ENCODE measurements around the gene PLEKHH1. TPM values are rescaled to one million over a fixed set of nuclear protein-coding genes. Genes with fewer than 3 reads are reported as not detected.
A peak's percentile ranks its signal among the peaks of the same experiment; 100 is the strongest.
"Not testable (repeated sequence)": the region's sequence is repeated elsewhere in the genome, so short reads cannot be mapped to it uniquely, and the experiment has no call there.

PLEKHH1 gene
- total RNA-seq, 1 donor: 0.45 TPM

DNA sequence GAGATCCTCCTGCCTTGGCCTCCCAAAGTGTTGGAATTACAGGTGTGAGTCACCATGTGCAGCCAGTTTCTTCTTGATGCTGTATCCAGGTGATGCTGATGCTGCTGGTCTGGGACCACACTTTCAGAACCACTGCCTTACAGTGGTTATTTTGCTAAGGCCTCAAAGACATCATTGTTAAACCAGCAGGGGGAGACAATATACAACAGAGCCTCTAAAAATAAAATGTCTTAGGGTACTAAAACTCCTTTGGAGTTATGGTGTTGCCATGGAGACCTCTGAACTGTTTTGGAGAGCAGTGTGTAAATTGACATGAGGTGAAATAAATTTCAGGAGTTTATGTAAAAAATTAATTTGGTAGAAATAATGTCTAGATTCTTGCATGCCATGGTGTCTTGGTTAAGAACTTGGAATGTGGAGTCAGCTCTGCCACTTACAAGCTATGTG is 85.5 kb downstream of the PLEKHH1 start:
- peak; percentile 88 for DNase-seq (ENCODE audit: low read depth)
- TF ChIP-seq, protein P1, sequence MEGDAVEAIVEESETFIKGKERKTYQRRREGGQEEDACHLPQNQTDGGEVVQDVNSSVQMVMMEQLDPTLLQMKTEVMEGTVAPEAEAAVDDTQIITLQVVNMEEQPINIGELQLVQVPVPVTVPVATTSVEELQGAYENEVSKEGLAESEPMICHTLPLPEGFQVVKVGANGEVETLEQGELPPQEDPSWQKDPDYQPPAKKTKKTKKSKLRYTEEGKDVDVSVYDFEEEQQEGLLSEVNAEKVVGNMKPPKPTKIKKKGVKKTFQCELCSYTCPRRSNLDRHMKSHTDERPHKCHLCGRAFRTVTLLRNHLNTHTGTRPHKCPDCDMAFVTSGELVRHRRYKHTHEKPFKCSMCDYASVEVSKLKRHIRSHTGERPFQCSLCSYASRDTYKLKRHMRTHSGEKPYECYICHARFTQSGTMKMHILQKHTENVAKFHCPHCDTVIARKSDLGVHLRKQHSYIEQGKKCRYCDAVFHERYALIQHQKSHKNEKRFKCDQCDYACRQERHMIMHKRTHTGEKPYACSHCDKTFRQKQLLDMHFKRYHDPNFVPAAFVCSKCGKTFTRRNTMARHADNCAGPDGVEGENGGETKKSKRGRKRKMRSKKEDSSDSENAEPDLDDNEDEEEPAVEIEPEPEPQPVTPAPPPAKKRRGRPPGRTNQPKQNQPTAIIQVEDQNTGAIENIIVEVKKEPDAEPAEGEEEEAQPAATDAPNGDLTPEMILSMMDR (IDR thresholded peaks at IDR 0.05; ENCODE audit: insufficient read depth, low read length): peak; percentile 74
- no peak overlapping the region for H3K4me3 ChIP-seq (ENCODE audit: low read depth, low read length)

DNA sequence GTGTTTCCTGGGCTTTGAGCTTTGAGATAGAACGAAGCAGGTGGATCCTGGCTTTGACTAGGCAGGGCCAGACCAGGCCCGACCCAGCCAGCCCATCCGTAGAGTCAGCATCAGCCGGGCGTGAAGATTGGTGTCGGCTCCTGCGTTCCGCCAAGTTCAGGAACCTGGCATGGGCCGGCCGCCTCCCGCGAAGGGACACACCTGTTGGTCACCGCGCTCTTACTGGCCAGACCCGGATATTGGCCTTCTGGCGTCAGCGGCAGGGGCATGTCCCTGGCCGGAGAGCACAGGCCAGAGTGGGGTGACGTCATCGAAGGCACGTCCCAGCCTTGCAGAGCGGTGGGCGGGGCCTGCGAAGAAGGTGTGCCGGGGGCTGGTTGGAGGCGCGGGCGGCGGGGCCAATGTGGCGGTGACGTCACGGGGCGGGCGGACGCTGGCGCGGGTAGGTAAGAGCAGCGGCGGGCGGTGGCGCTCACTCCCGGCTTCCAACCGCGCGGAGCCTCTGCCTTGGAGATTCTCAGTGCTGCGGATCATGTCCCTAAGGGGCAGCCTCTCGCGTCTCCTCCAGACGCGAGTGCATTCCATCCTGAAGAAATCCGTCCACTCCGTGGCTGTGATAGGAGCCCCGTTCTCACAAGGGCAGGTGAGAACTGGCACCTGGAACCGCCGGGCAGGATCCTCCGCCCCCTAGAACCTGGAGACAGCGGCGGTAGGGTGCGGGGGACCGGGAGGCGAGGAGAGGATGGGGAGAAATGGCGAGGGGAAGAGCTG is 86.5 kb downstream of the PLEKHH1 start, which contains the start of gene ARG2:
Gene ARG2, plus strand, starts transcription at position 475 of the 771 bp plus-strand sequence. Its CDS starts 58 bp downstream, at position 533.
- peak within 1 kb of the TSS; percentile 72 for H3K4me3 ChIP-seq (ENCODE audit: low read depth, low read length)
- peak; percentile 82 for DNase-seq (ENCODE audit: low read depth)
- TF ChIP-seq, protein P1 (IDR thresholded peaks at IDR 0.05; ENCODE audit: insufficient read depth, low read length): no peak

DNA sequence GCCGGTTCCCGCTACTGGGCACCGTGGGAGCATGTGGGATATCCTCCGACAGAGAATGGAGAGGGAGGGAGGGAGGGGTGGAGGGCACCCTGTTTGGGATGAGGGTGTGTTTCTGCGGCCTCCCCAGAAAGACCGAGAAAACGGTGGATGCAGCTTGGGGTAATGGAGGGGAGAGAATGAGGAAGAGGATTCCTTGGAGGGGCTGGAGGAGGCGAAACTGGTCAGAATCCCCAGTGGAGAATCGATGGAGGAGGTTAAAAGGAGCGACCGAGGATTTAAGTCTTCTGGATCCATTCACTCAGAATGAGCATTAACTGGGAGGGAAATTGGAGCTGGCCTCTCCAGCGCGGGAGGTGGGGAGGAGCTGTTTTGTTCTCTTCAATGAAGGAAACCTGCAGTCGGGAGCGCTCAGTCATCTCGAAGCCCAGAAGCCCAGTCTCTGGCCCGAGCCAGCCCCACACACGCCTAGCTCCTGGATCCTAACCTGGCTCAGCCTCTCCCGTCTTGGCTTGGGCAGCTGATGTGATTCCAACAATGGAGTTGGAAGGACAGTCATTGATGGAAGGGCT is 87.2 kb downstream of the PLEKHH1 start:
- peak; percentile 13 for DNase-seq (ENCODE audit: low read depth)
- H3K4me3 ChIP-seq (ENCODE audit: low read depth, low read length): peak overlapping the region; percentile 72

DNA sequence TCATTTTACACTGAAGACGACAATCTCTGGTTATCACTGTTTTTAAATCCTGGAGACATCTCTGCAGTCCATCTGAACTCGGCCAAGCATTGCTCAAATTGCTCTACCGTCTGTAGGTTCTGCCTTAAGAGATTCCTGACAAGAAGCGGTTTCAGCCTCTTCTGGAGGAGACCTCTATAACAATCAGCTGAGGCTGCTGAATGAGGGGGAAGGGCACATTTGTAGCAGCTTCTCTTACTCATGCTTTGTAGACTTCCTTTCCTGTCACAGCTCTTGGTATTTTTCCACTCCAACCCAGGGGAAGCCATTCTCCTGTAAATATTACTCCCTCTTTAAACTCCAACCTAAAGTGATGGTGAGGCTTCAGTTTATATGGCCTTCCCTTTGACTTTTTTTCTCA is 89.6 kb downstream of the PLEKHH1 start:
- H3K4me3 ChIP-seq (ENCODE audit: low read depth, low read length): no peak overlapping the region
- TF ChIP-seq, protein P1 (IDR thresholded peaks at IDR 0.05; ENCODE audit: insufficient read depth, low read length): no peak
- peak; percentile 82 for DNase-seq (ENCODE audit: low read depth)

More for the DNA sequence above, 87.2 kb downstream of the PLEKHH1 start:
- TF ChIP-seq, protein P1 (IDR thresholded peaks at IDR 0.05; ENCODE audit: insufficient read depth, low read length): no peak

DNA sequence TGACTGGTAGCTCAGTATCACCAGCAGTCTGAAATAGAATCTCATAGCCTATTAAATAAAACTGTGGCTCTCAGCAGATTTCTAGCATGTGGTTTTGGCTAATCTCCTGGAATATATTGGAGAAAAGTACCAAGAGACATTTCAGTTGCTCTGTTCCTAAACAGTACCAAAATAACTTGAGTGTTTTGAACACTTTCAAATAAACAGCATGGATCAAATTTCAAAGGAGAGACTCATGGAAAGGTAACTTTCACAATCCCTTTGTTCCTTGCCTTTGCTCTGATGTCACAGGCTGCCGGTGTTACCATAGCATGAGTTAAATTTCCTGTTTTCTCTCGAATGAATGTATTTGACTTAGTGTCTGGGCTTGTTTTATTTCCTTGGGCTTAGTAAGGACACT is 90.0 kb downstream of the PLEKHH1 start:
- TF ChIP-seq, protein P1 (IDR thresholded peaks at IDR 0.05; ENCODE audit: insufficient read depth, low read length): no peak
- DNase-seq (ENCODE audit: low read depth): no peak
- H3K4me3 ChIP-seq (ENCODE audit: low read depth, low read length): no peak overlapping the region

DNA sequence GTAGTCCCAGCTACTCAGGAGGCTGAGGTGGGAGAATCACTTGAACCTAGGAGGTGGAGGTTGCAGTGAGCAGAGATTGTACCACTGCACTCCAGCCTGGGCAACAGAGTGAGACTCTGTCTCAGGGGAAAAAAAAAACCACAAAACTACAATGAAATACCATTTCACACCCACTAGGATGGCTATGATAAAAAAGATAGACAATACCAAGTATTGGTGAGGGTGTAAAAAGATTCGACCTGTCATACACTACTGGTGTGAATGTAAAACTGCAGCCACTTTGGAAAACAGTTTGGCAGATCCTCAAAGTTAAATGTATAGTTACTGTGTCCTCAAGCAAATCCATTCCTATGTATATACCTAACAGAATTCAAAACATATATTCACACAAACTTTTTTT is 93.0 kb downstream of the PLEKHH1 start:
- not testable (repeated sequence) for H3K4me3 ChIP-seq (ENCODE audit: low read depth, low read length); DNase-seq (ENCODE audit: low read depth)

DNA sequence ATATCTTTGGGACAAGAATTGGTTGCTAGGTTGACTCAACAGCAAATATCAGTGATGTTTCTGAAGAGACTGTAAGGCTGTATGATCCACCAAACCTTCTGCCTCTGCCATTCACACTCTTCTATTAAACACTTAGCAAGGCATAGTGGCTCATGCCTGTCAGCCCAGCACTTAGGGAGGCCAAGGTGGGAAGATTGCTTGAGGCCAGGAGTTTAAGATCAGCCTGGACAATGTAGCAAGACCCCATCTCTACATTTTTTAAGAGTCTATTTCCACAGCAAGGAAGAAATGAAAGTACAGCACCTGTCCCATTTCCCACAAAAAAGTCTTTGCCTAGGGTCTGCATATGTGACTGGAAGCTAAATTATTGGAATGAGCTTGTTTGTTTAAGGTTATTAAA is 94.4 kb downstream of the PLEKHH1 start:
- TF ChIP-seq, protein P1 (IDR thresholded peaks at IDR 0.05; ENCODE audit: insufficient read depth, low read length): no peak
- H3K4me3 ChIP-seq (ENCODE audit: low read depth, low read length): no peak overlapping the region
- DNase-seq (ENCODE audit: low read depth): no peak
